ENCODE results near the gene CTPS1. TPM values are rescaled to one million over a fixed set of nuclear protein-coding genes. Genes with fewer than 3 reads are reported as not detected.

The CTPS1 gene
- total RNA-seq, 4 donors from 2014 or later: 9.5 to 24.3 (median 14.7) TPM

GRCh38 chr1:40984531-40984930, 5.0 kb downstream of the CTPS1 start:
- H3K9me3 ChIP-seq: no peaks in the 10 kb centered on the region
- H3K4me3 ChIP-seq: no peak overlapping the region
- intact Hi-C loops (cut with DNase I; ENCODE audit: low total_unique reads): no loop called here
- no peak for ATAC-seq
- no peaks in the 10 kb centered on the region for H3K27me3 ChIP-seq
- TF ChIP-seq CTCF (IDR thresholded peaks at IDR 0.05 in 4 of 5, conservative IDR thresholded peaks at IDR 0.05 in 1 of 5) (no peak), POLR2A (IDR thresholded peaks at IDR 0.05) (no peak)
- H3K4me1 ChIP-seq: peaks cover 8 to 14% of the 10 kb centered on the region in 2 donors
- H3K27ac ChIP-seq: no peak overlapping the region
- DNase-seq: no peak
- in situ Hi-C loops (cut with MboI; ENCODE audit: low sequenced_read_pairs in 4 of 4): no loop called here
- peaks cover 0 to 51% of the 10 kb centered on the region in 2 donors for H3K36me3 ChIP-seq

- Histone ChIP-seq H3K4me1 (peaks cover 8 to 14% of the 10 kb centered on the region in 2 donors), H3K27ac (no peak overlapping the region), H3K36me3 (peaks cover 0 to 57% of the 10 kb centered on the region in 2 donors), H3K9me3 (no peaks in the 10 kb centered on the region), H3K4me3 (no peak overlapping the region), H3K27me3 (no peaks in the 10 kb centered on the region)
- TF ChIP-seq CTCF (IDR thresholded peaks at IDR 0.05 in 4 of 5, conservative IDR thresholded peaks at IDR 0.05 in 1 of 5): no peak
- TF ChIP-seq POLR2A (IDR thresholded peaks at IDR 0.05): no peak
- no peak for ATAC-seq
- in situ Hi-C loops (cut with MboI; ENCODE audit: low sequenced_read_pairs in 4 of 4): no loop called here
- no peak for DNase-seq
- intact Hi-C loops (cut with DNase I; ENCODE audit: low total_unique reads): no loop called here
These were observed 5.7 kb downstream of the CTPS1 start for GRCh38 chr1:40985161-40985560.

GRCh38 chr1:40985875-40986274, 6.4 kb downstream of the CTPS1 start:
- H3K4me1 ChIP-seq: peaks cover 2 to 7% of the 10 kb centered on the region in 2 donors
- intact Hi-C loops (cut with DNase I; ENCODE audit: low total_unique reads): no loop called here
- peaks cover 0 to 65% of the 10 kb centered on the region in 2 donors for H3K36me3 ChIP-seq

GRCh38 chr1:40986328-40986783, 6.9 kb downstream of the CTPS1 start:
- in situ Hi-C loops (cut with MboI; ENCODE audit: low sequenced_read_pairs in 4 of 4): no loop called here

More at GRCh38 chr1:40985875-40986274, 6.4 kb downstream of the CTPS1 start:
- no peak overlapping the region for H3K27ac ChIP-seq
- in situ Hi-C loops (cut with MboI; ENCODE audit: low sequenced_read_pairs in 4 of 4): no loop called here
- TF ChIP-seq CTCF (IDR thresholded peaks at IDR 0.05 in 4 of 5, conservative IDR thresholded peaks at IDR 0.05 in 1 of 5) (no peak), POLR2A (IDR thresholded peaks at IDR 0.05) (no peak)
- no peaks in the 10 kb centered on the region for H3K9me3 ChIP-seq
- no peak overlapping the region for H3K4me3 ChIP-seq
- H3K27me3 ChIP-seq: no peaks in the 10 kb centered on the region
- no peak for DNase-seq
- ATAC-seq: no peak

More at GRCh38 chr1:40986328-40986783, 6.9 kb downstream of the CTPS1 start:
- no peak for TF ChIP-seq CTCF (IDR thresholded peaks at IDR 0.05 in 4 of 5, conservative IDR thresholded peaks at IDR 0.05 in 1 of 5)
- TF ChIP-seq POLR2A (IDR thresholded peaks at IDR 0.05): no peak
- Histone ChIP-seq H3K27me3 (no peaks in the 10 kb centered on the region), H3K9me3 (no peaks in the 10 kb centered on the region), H3K4me1 (peaks cover 0 to 2% of the 10 kb centered on the region in 2 donors), H3K36me3 (peaks cover 0 to 68% of the 10 kb centered on the region in 2 donors), H3K27ac (no peak overlapping the region), H3K4me3 (no peak overlapping the region)
- DNase-seq: no peak
- intact Hi-C loops (cut with DNase I; ENCODE audit: low total_unique reads): no loop called here
- ATAC-seq: no peak

All from gastrocnemius medialis (tissue), 4 donors.